Lower leg skin (tissue), 4 donors: ENCODE results near the gene RAPGEF1. TPM values are rescaled to one million over a fixed set of nuclear protein-coding genes. Genes with fewer than 3 reads are reported as not detected.

Source experiments
- DNase-seq, 2 donors: peaks; one replicate each; pipeline ENCODE4 v3.0.0-alpha.2; 2019; ENCODE audit warnings: low spot score in 2 of 2
- H3K4me3 ChIP-seq: fragments of 200-600 bp; sonication (generic); 2 replicates; pipeline ENCODE4 v1.5.1; 2017; ENCODE audit warnings: mild to moderate bottlenecking, low read depth; ENCODE audit not compliant: poor library complexity, severe bottlenecking
- POLR2A ChIP-seq, 2 donors: fragments of 450-650 bp; IDR thresholded peaks; one replicate each; pipeline ENCODE4 v1.6.1; 2016 to 2017; ENCODE audit warnings: antibody characterized with exemption in 2 of 2, mild to moderate bottlenecking in 1 of 2, moderate library complexity in 1 of 2
- WGBS, 2 donors: methylation state at CpG; one replicate each; pipeline ENCODE4 v1.1.5; 2018; 5-methylcytosine and 5-hydroxymethylcytosine counted together
- intact Hi-C: fragments of 100-400 bp; cut with DNase I; formaldehyde crosslinking; loops from one replicate; pipeline ENCODE4 v1.15.0; 2023; ENCODE audit warnings: low total_unique reads
- total RNA-seq, 4 donors: library from RNA; depleted of rRNA; stranded (reverse); fragments of >200 nt; gene quantifications; one replicate each; pipeline ENCODE4 v1.1.0, GENCODE V29; 2016
- TF ChIP-seq, protein P1 (sequence below), 3 donors: fragments of 450-650 bp; IDR thresholded peaks; one replicate each; pipeline ENCODE4 v1.5.1; 2016; ENCODE audit warnings: antibody characterized with exemption in 3 of 3, mild to moderate bottlenecking in 3 of 3, moderate library complexity in 2 of 3

RAPGEF1 gene
- total RNA-seq, 4 donors from 2014 or later = 18.0 to 70.8 (median 43.5) TPM

GRCh38 chr9:131675437-131676022 is 64.3 kb downstream of the RAPGEF1 start:
- intact Hi-C loops = no loop called here
- no peak for TF ChIP-seq POLR2A (IDR thresholded peaks at IDR 0.05)
- TF ChIP-seq, protein P1, sequence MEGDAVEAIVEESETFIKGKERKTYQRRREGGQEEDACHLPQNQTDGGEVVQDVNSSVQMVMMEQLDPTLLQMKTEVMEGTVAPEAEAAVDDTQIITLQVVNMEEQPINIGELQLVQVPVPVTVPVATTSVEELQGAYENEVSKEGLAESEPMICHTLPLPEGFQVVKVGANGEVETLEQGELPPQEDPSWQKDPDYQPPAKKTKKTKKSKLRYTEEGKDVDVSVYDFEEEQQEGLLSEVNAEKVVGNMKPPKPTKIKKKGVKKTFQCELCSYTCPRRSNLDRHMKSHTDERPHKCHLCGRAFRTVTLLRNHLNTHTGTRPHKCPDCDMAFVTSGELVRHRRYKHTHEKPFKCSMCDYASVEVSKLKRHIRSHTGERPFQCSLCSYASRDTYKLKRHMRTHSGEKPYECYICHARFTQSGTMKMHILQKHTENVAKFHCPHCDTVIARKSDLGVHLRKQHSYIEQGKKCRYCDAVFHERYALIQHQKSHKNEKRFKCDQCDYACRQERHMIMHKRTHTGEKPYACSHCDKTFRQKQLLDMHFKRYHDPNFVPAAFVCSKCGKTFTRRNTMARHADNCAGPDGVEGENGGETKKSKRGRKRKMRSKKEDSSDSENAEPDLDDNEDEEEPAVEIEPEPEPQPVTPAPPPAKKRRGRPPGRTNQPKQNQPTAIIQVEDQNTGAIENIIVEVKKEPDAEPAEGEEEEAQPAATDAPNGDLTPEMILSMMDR (IDR thresholded peaks at IDR 0.05) = no peak
- no peak for DNase-seq
- WGBS, 2 donors = 79 to 89% methylated on average over 6 of the region's 6 CpGs
- H3K4me3 ChIP-seq = no peak overlapping the region

GRCh38 chr9:131674425-131675421 is 65.2 kb downstream of the RAPGEF1 start:
- WGBS, 2 donors = 87 to 89% methylated on average over 29 of the region's 29 CpGs
- no peak overlapping the region for H3K4me3 ChIP-seq
- no peak for DNase-seq
- intact Hi-C loops = no loop called here
- no peak for TF ChIP-seq POLR2A (IDR thresholded peaks at IDR 0.05)
- TF ChIP-seq, protein P1 (IDR thresholded peaks at IDR 0.05) = no peak

- TF ChIP-seq, protein P1 (IDR thresholded peaks at IDR 0.05) = no peak
- no peak for TF ChIP-seq POLR2A (IDR thresholded peaks at IDR 0.05)
- intact Hi-C loops = no loop called here
- no peak overlapping the region for H3K4me3 ChIP-seq
- 75 to 77% methylated on average over 7 of the region's 7 CpGs for WGBS, 2 donors
- no peak for DNase-seq
Observed at GRCh38 chr9:131673531-131673930, 66.3 kb downstream of the RAPGEF1 start.

- DNase-seq = no peak
- TF ChIP-seq, protein P1 (IDR thresholded peaks at IDR 0.05) = no peak
- TF ChIP-seq POLR2A (IDR thresholded peaks at IDR 0.05) = no peak
- intact Hi-C loops = no loop called here
- no peak overlapping the region for H3K4me3 ChIP-seq
- 91 to 96% methylated on average over 1 of the region's 1 CpG for WGBS, 2 donors
Observed at GRCh38 chr9:131673068-131673467, 66.8 kb downstream of the RAPGEF1 start.

GRCh38 chr9:131672451-131672850 is 67.4 kb downstream of the RAPGEF1 start:
- intact Hi-C loops = no loop called here
- TF ChIP-seq, protein P1 (IDR thresholded peaks at IDR 0.05) = no peak
- no peak for TF ChIP-seq POLR2A (IDR thresholded peaks at IDR 0.05)
- 43 to 48% methylated on average over 4 of the region's 4 CpGs for WGBS, 2 donors
- H3K4me3 ChIP-seq = no peak overlapping the region
- no peak for DNase-seq
